GM12874 (cell line): ENCODE data around the gene COL6A6.

ENCODE experiments used
- CTCF ChIP-seq: IDR thresholded peaks from 2 replicates; pipeline ENCODE4 v1.5.1; 2011; ENCODE audit warnings: low read depth, mild to moderate bottlenecking, control low read depth, low read length, moderate library complexity; ENCODE audit not compliant: insufficient read depth

COL6A6 gene

DNA sequence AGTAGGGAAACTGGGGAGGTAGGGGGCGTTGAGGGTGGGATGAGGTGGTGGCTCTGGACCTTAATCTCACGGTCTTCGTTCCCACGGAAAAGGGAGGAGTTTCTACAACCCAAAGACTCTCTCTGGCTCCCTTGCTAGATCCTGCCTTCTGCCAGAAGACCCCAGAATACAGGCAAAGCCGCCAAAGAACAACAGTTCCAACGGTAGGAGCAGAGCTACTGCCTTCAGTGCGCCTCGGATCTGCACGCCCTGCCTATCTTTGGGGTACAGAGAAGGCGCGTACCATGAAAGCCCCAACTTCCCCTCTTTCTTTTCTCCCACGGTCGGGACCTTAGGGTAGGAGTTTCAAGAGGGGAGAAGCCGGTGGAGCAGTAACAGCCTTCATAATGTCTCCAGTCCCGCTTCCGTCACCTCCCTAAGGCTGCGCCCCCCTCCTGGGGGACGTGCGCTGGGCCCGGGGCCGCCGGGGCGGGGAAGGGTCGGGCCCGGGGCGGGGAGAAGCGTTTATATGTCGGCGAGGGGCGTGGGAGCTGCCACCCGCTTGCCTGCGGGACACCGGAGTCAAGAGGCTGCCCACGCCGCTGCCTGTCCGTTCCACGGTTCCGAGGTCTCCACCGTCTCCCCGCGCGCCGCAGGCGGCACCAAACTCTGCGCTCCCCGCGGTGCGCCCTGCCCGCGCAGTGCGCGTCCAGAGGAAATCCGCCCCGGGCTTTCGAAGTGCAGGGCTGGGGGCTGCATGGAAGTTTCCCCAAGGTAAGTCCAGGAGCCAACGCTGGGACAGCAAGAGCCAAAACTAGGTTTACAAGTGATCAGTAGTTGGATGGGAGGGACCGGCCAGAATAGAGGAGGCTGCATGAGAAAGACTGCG, at the start of gene COL6A6:
Gene COL6A6, plus strand, starts transcription at position 533 of the 868 bp plus-strand sequence. CDS start 43,188 bp downstream, outside the sequence.
- TF ChIP-seq CTCF: no peak

DNA sequence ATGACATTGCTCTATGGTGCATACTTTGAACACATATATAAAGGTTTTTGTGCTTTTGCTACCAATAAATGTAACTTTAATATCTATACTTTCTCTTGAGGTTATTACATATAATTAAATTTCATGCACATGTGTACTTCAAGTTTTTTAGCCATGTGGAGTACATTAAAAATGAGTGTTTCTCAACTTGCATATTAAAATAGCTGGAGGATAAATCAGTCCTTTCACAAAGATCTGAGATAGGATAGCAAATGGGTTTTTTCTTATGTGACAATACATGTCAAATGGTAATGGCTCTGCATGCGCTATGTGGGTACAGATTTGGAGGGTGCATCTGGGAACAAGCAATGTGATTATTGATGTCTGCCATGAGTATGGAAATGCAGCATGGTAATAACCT, 48.7 kb upstream of the COL6A6 start:
- no peak for TF ChIP-seq CTCF

GRCh38 chr3:130470126-130470525, 46.9 kb upstream of the COL6A6 start:
- TF ChIP-seq CTCF: no peak

- TF ChIP-seq CTCF: no peak
Observed at GRCh38 chr3:130473416-130473815, 43.6 kb upstream of the COL6A6 start.

DNA sequence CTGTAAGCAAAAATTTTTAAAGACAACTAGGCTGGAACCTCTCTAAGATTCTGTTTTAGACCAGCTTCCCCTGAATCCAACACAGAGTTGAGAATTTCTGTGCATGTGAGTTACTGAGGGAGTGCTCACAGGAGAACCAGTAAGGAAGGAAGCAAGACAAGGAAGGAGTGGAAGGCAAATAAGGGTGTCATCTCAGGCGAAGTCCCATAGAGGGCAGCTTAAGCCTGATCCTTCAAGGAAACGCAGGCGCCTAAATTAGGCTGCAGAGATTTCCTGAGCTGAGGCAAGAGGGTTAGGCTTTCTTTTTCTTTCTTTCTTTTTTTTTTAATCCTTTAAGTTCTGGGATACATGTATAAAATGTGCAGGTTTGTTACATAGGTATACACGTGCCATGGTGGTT, 36.2 kb upstream of the COL6A6 start:
- TF ChIP-seq CTCF: no peak; the same call in 1 of the 2 replicates

- no peak for TF ChIP-seq CTCF
Observed at GRCh38 chr3:130488288-130488687, 28.7 kb upstream of the COL6A6 start.

DNA sequence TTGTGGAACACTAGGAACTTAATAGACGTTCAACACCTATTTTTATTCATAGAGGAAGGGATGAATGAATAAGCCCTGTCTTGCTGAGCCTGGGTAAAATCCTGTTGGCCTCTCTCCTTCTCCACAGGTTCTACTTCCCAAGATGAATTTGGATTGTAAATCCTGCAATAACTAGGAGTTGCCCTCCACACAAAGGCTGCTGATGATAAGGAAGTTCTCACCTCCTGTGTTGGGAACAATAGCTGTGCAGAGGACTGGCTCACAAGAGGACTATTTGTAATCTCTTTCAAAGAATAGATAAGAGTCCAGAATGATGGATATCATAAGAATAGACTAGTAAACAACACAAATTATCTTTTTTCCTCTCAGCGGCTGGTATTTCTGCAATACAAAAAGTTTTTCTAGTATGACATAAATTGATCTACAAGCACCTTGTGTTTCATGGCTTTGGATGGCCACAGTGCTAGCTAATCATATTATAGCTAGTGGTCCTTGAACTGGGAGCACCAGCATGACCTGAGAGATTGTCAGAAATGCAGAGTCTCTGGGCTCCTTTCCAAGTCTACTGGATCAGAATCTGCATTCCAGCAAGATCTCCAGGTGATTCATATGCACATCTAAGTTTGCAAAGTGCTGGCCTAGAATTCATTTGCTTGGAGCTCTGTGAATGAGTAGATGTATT, 28.1 kb upstream of the COL6A6 start:
- no peak for TF ChIP-seq CTCF
